GM12873 (cell line): Measurements from ENCODE around the gene GBA2.

Experiments
- TF ChIP-seq, protein P1 (sequence below): IDR thresholded peaks from 2 replicates; pipeline ENCODE4 v1.5.1; 2012; ENCODE audit warnings: low read depth, mild to moderate bottlenecking, moderate library complexity, low read length, control low read depth; ENCODE audit not compliant: insufficient read depth; ENCODE audit errors: missing control alignments

The GBA2 gene

DNA sequence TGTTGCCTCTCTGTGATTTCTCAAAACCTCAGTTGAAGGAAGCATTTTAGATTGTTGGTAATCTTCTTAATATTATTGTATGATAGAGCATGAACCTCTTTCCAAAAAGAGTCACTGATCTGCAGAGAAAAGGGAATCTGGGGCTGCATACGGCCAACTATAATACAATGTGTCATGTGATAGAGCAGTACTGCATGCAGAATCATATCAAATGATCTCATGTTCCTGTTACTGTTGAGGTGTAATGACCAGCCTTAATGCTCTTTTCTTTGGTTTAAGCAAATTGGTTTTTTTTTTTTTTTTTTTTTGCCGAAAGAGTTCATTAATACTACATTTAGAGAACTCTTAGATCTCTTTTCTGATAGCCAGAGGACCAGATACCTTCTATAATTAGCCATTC is 18.0 kb upstream of the GBA2 start:
- TF ChIP-seq, protein P1, sequence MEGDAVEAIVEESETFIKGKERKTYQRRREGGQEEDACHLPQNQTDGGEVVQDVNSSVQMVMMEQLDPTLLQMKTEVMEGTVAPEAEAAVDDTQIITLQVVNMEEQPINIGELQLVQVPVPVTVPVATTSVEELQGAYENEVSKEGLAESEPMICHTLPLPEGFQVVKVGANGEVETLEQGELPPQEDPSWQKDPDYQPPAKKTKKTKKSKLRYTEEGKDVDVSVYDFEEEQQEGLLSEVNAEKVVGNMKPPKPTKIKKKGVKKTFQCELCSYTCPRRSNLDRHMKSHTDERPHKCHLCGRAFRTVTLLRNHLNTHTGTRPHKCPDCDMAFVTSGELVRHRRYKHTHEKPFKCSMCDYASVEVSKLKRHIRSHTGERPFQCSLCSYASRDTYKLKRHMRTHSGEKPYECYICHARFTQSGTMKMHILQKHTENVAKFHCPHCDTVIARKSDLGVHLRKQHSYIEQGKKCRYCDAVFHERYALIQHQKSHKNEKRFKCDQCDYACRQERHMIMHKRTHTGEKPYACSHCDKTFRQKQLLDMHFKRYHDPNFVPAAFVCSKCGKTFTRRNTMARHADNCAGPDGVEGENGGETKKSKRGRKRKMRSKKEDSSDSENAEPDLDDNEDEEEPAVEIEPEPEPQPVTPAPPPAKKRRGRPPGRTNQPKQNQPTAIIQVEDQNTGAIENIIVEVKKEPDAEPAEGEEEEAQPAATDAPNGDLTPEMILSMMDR, result no peak

DNA sequence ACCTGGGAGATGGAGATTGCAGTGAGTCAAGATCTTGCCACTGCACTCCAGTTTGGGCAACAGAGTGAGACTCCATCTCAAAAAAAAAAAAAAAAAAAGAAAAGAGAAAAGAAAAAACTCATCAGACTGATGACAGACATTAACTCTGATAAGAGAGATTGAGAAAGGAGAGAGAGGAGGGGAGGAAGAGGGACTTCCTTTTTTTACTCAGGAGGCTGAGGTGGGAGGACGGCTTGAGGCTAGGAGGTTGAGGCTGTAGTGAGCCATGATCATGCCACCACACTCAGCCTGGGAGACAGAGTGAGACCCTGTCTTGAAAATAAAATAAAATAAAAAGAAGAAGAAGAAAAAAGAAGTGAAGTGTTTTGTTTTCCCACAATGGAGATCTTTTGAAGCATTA is 14.8 kb upstream of the GBA2 start:
- TF ChIP-seq, protein P1, result no peak

DNA sequence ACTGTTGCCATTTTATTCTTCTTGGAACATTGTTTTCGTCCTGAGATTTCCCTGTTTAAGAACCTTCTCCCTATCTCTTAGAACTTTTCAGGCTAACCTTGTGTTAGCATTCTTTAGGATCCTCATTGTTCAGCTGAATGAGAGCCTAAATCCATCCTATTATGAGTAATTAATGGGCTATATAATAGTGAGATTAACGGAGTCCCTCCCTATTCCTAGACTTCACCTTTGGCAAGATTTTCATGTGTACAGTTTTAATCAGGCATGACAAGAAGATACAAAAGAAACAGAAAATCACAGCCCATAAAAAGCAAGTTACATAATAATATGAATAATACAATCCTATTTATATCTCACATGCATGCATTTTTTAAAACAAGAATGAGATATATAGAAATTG is 14.2 kb upstream of the GBA2 start:
- TF ChIP-seq, protein P1, result no peak

DNA sequence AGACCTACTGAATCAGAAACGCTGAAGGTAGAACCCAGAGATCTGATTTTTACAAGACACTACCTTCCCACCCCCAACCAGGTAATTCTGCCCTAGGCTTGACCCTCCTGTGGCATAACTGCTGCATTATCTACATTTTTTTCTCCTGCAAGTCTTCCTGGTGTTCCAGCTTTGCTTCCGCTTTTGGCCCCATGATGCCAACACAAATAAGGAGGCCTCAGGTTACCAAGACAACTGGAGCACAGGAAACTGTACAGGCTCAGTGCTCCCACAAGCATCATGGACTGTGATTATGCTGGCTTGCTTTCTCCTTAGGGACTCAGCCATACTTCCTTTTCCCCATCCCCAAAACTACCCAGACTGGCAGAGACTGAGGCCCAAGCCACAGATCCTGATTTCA is 11.6 kb upstream of the GBA2 start:
- TF ChIP-seq, protein P1, result no peak

DNA sequence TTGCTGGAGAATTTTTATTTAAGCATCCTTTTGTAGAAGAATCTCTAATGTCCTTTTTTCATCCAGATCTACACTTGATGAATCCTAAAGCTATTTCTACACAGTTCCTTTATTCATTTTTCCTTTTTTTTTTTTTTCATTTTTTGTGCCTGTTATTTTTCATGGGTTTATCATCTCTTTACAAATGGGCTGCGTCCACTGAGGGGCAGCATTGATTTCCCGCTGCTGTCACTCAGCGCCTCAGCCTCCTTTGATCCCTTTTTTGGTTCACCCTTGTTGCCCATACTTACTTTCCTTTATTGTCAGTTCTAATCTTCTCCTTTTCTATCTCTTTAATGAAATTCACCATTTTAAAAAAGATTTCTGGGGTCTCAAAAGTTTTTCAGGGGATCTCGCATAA is 10.8 kb upstream of the GBA2 start:
- TF ChIP-seq, protein P1, result no peak

DNA sequence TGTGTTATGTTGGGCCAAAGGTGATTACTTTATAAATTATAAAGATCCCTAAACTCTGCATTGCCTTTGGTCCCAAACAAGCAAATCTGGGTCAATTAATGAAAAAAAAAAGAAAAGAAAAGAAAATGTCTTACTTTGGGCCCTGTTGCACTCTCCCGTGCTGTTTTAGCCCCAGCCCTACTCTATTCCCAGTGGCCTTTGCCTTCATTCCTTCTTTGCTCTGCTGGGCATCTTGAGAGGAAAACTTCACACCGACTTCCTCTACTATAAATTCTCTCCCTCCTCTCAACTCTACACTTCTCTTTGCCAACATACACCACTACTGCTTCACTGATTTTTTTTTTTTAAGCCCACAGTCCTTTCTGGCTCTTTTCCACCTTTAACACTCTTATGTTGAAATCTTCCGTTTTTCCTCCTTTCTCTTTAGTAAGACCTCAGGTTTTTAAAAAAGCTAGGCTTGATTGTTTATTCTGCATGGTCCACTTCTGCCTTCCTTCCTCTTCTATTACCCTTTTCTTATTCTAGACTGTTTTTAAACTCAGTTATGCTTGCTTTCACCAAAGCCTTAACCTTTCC is 9.5 kb upstream of the GBA2 start:
- TF ChIP-seq, protein P1, result no peak

DNA sequence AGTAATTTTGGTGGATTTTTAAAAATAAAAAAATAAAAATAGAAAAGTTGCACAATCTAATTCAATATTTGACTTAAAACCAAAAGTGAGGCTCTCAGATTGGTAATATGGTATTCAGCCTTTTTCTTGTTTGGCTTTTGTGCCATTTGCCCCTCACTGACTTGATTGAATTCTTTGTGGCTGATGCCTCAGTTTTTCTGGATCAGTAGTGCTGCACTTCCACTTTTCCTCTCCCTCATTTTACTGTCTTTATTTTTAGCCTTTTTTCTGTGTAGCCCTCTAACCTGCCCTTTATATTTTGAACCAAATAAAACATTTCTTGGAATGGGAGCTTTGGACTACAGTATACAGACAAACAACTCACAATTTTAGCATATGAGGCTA is 8.9 kb upstream of the GBA2 start:
- TF ChIP-seq, protein P1, result no peak
